Activated effector memory CD4-positive, alpha-beta T cell treated with anti-CD3 and anti-CD28 coated beads, Interleukin-2, amount 50 U/mL, for 16 hours (primary cell): ENCODE results near the gene GPR107.

Source experiments
- DNase-seq: peaks from one replicate; pipeline ENCODE4 v3.0.0-alpha.2; 2020

GPR107 gene

GRCh38 chr9:130058887-130059286 lies 5.2 kb downstream of the GPR107 start:
- DNase-seq = no peak

GRCh38 chr9:130060296-130060695 lies 6.6 kb downstream of the GPR107 start:
- DNase-seq = no peak

GRCh38 chr9:130062750-130063149 lies 9.0 kb downstream of the GPR107 start:
- no peak for DNase-seq

DNA sequence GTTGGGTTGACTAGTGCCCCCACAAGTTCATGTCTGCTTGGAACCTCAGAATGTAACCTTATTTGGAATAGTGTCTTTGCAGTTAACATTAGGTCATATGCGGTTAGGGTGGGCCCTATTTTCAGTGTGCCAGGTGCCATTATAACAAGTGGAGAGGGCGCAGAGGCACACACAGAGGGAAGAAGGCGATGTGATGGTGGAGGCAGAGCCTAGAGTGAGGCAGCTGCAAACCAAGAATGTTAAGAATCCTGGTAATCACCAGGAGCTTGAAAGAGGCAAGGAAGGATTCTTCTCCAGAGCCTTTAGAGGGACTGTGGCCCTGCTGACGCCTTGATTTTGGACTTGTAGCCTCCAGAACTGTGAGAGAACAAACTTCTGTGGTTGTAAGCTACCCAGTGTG lies 10.9 kb downstream of the GPR107 start:
- DNase-seq = no peak

DNA sequence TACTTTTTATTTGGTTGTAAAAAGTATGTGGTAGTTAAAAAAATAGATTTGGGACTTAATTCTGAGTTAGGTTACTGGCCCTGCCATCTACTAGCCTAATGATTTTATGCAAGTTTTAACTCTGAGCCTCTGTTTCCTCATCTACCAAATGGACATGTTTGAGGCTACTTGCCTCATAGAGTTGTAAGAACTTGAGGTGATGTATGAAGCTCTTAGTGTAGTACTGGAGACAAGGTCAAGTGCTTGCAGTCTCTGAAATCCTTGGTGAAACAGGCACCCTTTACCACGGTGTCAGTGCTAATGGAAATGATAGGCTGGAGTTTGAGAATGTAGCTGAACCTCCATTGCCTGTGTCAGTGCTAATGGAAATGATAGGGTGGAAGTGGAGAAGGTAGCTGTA lies 15.3 kb downstream of the GPR107 start:
- DNase-seq = no peak

DNA sequence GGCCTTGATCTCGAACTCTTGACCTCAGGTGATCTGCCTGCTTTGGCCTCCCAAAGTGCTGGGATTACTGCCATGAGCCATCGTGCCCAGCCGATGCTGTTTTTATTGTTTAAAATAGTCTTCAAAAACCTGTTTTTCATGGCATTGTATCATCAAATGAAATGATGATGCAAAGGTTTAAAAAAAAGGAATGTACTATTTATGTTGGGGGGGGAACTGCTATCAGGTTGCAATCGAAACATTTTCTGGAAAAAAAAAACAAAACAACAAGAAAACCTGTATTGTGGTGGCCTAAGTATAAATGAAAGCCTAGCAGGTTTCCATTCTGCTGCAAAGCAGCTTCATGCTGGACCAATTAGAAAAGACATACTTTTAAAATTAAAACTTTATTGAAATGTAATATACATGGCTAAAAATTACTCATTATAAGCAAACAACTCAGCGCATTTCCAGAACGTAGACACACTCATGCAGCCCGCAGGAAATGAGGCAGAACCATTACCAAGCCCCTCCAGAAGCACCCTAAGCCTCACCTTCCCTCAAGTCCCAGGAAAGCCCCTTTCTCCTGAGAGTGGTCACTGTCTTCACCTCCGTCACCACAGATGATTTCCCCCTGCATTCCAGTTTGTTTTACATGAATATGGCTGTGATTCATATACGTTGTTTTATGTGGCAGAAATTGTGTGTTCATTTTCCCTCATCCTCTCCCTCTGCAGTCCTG lies 19.0 kb downstream of the GPR107 start:
- DNase-seq = no peak

DNA sequence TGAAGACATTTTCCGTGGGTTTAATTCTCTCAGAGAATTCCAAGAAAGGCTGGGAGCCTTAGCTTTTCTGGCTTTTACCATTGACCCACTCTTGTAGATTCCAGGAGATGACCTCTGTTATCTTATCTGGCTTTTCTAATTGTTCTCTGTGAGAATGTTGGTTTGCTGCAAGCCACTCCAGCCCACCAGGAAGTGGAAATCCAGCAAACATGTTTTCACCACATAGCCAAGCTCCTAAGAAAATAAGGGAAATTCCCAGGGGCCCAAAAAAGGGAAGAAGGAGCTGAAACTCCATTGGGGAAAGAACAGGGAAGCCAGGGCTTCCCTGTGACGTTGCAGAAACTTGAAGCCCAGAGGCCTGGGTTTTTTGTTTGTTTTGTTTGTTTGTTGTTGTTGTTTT lies 19.7 kb downstream of the GPR107 start:
- DNase-seq = no peak

DNA sequence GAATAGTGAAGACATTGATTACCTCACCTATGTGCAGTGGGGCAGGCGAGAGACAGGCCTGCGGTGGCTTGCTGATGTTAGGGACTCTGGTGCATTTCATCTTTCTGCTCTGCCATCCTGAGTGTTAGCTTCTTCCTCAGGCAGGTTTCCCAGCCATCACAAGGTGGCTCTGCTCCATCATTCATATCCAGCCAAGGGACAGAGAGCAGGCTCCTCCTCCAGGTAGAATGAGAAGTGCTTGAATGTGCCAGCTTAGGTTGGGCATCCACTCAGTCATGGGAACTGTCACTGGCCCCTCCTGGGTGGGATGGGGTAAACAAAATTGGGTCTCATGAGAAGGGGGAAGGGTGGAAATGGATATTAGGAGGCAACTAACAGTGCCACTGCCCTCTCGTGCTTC lies 24.8 kb downstream of the GPR107 start:
- DNase-seq = no peak

- DNase-seq = no peak
Observed at GRCh38 chr9:130084337-130084736, 30.6 kb downstream of the GPR107 start.

DNA sequence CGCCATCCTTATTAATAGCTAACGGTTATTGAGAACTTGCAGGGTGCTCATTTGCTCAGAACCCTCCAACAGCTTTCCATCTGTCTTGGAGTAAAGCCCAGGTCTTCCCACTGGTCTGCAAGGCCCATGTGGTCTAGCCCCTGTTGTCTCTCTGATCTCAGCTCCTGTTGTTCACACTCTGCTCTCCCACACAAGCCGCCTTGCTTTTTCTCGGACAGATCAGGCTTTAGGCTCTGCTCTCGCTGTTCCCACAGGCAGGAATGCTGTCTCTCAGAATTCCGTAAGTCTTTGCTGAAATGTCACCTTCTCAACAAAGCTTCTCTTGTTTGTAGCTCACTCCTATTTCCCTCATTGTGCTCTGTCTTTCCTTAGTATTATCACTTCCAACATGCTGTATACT lies 34.3 kb downstream of the GPR107 start:
- DNase-seq = peak; percentile 12

- peak; percentile 17 for DNase-seq
Observed at GRCh38 chr9:130089141-130089540, 35.4 kb downstream of the GPR107 start.

- DNase-seq = no peak
Observed at GRCh38 chr9:130090915-130091314, 37.2 kb downstream of the GPR107 start.

DNA sequence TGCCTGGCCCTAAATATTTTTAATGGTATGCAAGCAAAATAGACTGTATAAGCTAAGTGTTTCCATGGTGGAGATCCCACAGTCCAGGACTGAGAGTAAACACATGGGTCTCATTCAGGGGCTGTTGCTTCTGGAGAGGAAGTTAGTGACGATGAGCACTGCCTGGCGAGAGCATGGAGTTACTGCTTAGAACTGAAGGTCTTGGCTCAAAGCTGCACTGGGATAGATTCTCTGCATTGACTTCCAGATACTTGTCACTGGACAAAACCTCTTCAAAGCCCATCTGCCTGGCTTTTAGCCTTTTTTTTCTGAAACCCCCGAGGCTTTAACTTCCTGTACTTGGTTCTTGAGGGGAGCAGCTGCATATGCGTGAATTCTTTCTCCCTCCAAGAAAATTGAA lies 39.2 kb downstream of the GPR107 start:
- no peak for DNase-seq

GRCh38 chr9:130095872-130096271 lies 42.2 kb downstream of the GPR107 start:
- no peak for DNase-seq

DNA sequence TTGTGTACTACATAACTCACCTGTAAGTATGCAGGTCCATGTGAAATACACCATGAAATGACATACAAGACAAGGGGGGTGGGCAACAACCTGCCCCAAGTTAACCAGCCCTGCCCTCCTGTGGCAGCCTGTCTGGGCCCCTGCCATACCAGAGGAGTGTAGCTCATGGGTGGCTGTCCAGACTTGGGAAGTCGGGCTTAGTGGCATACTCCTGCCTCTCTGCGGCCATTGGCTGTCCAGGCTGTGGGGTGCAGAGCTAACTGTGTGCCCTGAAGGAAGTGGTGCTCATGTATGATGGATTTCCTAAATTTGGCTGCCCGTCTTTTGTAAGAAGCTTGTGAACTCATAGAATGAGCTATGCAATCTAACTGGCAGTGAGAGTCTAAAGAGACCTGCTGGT lies 47.0 kb downstream of the GPR107 start:
- no peak for DNase-seq

DNA sequence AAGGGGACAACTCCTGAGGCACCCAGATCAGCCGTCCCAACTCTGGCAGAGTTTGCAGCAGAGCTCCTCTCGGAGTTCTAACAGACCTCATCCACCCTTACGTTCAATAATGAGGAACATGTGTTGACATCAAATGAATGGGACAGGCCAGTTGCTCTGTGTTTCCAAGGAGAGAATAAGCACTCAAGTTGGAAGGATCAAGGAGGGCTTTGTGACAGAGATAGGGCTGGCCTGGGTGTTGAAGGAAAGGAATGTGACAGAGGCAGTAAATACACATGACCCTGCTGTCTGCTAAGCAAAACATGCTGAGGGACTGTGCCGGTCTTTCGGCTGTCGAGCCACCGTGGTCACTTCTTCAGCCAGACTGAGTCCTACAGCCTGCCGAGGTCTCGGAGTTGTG lies 48.2 kb downstream of the GPR107 start:
- DNase-seq = no peak

DNA sequence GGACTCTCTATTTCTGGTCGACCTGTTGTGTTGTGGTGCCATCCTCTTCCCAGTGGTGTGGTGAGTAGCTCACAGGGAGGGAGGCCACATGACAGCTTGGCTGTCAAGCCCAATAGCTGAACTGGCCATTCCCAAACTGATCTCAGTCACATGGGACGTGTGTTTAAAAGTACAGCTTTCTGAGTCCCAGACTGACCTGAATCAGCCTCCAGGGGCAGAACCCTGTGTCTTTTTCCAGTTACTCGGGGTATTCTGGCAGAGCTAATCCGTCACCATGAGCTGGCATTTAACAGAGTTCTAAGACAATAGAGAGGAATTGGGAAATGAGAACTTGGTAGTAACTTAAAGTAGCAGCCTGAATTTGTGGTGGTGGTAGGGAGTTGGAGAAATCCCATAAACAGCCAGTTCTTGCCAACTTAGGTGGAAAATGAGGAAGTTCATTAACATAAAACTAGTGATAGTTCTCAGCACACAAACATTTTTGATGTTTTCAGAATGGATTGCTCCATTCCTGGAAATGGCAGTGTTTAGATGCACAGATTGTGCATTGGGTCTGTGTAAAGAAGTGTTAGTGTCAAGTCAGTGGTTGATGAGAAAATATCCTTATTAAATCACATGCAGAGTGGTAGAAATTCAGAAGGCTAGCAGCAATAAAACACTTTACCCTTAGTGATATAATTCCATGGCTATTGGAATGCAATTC lies 50.9 kb downstream of the GPR107 start:
- no peak for DNase-seq

- DNase-seq = no peak
Observed at GRCh38 chr9:130106860-130107233, 53.1 kb downstream of the GPR107 start.

DNA sequence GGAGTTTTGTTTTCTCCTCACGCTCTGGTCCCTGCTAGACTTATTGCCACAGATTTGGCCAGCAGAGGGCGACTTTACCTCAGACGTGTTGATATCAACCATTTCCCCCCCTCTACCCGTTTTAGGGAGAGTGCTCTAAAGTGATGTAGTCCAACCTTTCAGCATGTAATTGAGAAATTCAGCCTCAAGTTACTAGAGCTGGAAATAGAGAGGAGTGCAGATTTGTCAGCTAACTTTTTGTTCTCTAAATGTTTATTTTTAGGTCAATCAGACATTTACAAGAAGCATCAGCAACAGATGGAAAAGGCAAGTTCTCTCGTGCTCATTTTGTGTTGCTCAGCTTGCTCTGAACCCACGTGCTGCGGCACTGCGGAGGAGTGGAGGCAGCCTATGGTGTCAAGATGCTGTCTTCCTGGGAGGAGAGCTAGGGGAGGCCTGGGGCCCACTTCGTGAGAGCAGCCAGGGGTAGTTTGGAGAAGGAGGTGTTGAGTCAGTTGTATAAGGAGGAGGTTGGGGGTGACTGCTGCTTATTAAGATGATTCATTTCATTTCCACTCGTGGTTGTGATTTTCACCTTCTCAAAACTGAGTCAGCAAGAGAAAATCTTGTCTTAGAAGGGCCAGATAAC lies 53.6 kb downstream of the GPR107 start:
- DNase-seq = peak; percentile 93

DNA sequence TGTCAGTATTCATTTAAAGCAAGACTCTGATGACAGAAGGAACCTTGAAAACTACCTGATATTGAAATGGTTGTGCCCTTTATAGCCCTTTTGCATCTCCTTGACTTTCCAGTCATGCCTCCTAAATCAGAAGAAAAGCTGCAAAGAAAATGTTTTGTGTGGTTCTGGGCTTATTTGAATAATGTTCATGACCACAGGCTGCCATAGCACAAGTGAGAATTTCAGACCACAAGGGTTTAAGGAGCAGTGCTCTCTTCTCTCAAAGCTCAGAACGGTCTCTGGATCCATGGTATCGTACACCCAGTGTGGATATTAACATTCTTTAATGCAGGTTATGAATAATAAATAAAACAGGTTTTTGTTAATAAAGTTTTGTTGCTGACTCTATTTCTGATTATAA lies 54.2 kb downstream of the GPR107 start:
- no peak for DNase-seq

DNA sequence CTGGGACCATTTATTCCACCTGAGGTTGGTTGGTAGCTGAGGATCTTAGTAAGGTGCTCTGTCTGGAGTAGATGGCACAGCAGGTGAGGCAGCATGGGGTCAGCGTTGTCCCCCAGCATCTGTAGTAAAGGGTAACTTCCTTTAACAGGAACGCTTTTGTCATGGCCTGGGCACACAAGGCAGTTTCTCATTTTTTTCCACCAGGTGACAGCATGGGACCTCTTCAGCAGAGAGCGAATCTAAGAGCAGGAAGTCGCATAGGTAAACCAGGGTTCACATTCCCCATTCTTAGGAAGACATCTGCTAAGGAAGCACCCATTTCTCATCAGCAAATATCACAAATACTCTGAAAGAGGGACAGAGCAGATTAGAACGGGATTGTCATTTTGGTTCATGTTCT lies 56.5 kb downstream of the GPR107 start:
- no peak for DNase-seq

DNA sequence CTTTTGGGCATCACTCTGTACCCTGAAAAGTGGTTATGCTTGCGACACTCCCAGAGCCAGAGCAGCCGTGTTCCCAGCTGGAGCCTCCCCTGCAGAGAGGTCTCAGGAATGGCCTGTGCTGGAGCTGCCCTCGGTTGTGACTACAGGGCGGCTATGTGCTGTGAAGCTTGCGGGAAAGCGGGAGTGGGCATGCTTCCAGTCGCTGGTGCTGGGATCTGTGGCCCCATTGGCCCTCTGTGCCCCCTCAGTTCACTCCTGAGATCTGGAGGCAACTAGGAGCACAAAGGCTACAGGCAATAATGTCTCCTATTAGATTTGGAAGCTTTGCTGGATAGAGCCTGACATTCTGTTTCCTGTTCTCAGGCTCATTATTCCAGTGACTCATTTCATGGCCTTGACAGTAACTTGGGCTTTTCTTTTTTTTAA lies 56.9 kb downstream of the GPR107 start:
- no peak for DNase-seq

GRCh38 chr9:130111786-130112537 lies 58.3 kb downstream of the GPR107 start:
- peak; percentile 45 for DNase-seq
